H1 (cell line): ENCODE results near the gene GYPC. TPM values are rescaled to one million over a fixed set of nuclear protein-coding genes. Genes with fewer than 3 reads are reported as not detected.

Experiments used
- CTCF ChIA-PET: fragments of 300-600 bp; sonication (Branson Sonifier 250); formaldehyde crosslinking; loops from one replicate; lab custom pipeline; 2021; ENCODE audit not compliant: partially characterized antibody; lab: Charles Lee
- POLR2A ChIA-PET: fragments of 300-600 bp; sonication (Branson Sonifier 250); formaldehyde crosslinking; loops from one replicate; lab custom pipeline; 2021; ENCODE audit warnings: inconsistent platforms; ENCODE audit not compliant: partially characterized antibody; lab: Charles Lee
- DNase-seq, 2 experiments: peaks; one replicate each; pipeline versions ENCODE4 v3.0.0 to v3.0.0-alpha.2; 2010 to 2022; ENCODE audit warnings: low spot score in 2 of 2, low read depth in 1 of 2, mixed read lengths in 1 of 2
- FAIRE-seq: peaks from 2 replicates; lab custom pipeline; 2011; peaks lifted over from hg19 to GRCh38; lab: Jason Lieb, UNC
- H2AFZ ChIP-seq: 2 replicates; pipeline ENCODE4 v1.8.1; 2012; ENCODE audit warnings: low read length, inconsistent platforms
- H2AK5ac ChIP-seq: 2 replicates; pipeline ENCODE4 v1.6.1; 2013; ENCODE audit warnings: low read depth, low read length
- H2BK120ac ChIP-seq: replicated peaks from 2 replicates; pipeline ENCODE3; 2013; ENCODE audit warnings: low read depth, low read length, inconsistent platforms
- H2BK12ac ChIP-seq: 2 replicates; pipeline ENCODE4 v1.6.1; 2013; ENCODE audit warnings: low read depth, low read length
- H2BK15ac ChIP-seq: 2 replicates; pipeline ENCODE4 v1.6.1; 2013; ENCODE audit warnings: low read length
- H2BK20ac ChIP-seq: 2 replicates; pipeline ENCODE4 v1.6.1; 2013; ENCODE audit warnings: low read length
- H2BK5ac ChIP-seq: 2 replicates; pipeline ENCODE4 v1.6.1; 2013; ENCODE audit warnings: low read depth, low read length
- H3K14ac ChIP-seq: 2 replicates; pipeline ENCODE4 v1.6.1; 2013; ENCODE audit warnings: inconsistent platforms; ENCODE audit not compliant: insufficient read length
- H3K18ac ChIP-seq: 2 replicates; pipeline ENCODE4 v1.6.1; 2013; ENCODE audit warnings: low read length; ENCODE audit errors: extremely low read depth
- H3K23ac ChIP-seq: 2 replicates; pipeline ENCODE4 v1.6.1; 2013; ENCODE audit warnings: inconsistent platforms; ENCODE audit not compliant: insufficient read length
- H3K23me2 ChIP-seq: 2 replicates; pipeline ENCODE4 v1.6.1; 2013; ENCODE audit warnings: low read depth, low read length
- H3K27ac ChIP-seq: 2 replicates; pipeline ENCODE4 v1.6.1; 2011; ENCODE audit warnings: low read depth, low read length, inconsistent platforms
- H3K27me3 ChIP-seq, 4 experiments: replicated peaks in 1 of 4; 1 replicate in 1 of 4; 2 replicates in 3 of 4; pipeline versions ENCODE4 v1.6.1 to v1.8.1; 2011 to 2013; ENCODE audit warnings: low read length in 3 of 4, mild to moderate bottlenecking in 3 of 4, inconsistent platforms in 2 of 4, mixed read lengths in 2 of 4, moderate library complexity in 1 of 4; ENCODE audit not compliant: control insufficient read depth in 3 of 4, insufficient read depth in 3 of 4; ENCODE audit errors: extremely low read depth in 1 of 4
- H3K36me3 ChIP-seq, 4 experiments: 2 replicates each; pipeline versions ENCODE4 v1.6.1 to v1.8.1; 2011 to 2013; ENCODE audit warnings: mild to moderate bottlenecking in 4 of 4, low read length in 3 of 4, moderate library complexity in 2 of 4, control low read depth in 1 of 4, inconsistent platforms in 1 of 4; ENCODE audit not compliant: insufficient read depth in 4 of 4, control insufficient read depth in 2 of 4
- H3K4ac ChIP-seq: replicated peaks from 2 replicates; pipeline ENCODE3; 2013; ENCODE audit warnings: low read length, low read depth, mixed read lengths, inconsistent platforms; ENCODE audit not compliant: insufficient read length
- H3K4me1 ChIP-seq, 4 experiments: replicated peaks in 1 of 4; 1 replicate in 1 of 4; 2 replicates in 3 of 4; pipeline versions ENCODE4 v1.6.1 to v1.8.1; 2011 to 2013; ENCODE audit warnings: low read length in 3 of 4, inconsistent platforms in 2 of 4, mixed read lengths in 1 of 4; ENCODE audit not compliant: insufficient read depth in 4 of 4, control insufficient read depth in 3 of 4
- H3K4me2 ChIP-seq, 2 experiments: 2 replicates each; pipeline versions ENCODE4 v1.6.1 to v1.8.1; 2011 to 2013; ENCODE audit warnings: low read depth in 2 of 2, low read length in 2 of 2, control low read depth in 1 of 2, inconsistent platforms in 1 of 2, mild to moderate bottlenecking in 1 of 2; ENCODE audit not compliant: insufficient read depth in 1 of 2
- H3K4me3 ChIP-seq, 4 experiments: fragments of 200-600, 300-600 bp in 1 of 4; sonication (generic), shearing (Covaris generic), sonication (Bioruptor Twin) in 1 of 4; 2 replicates each; pipeline versions ENCODE4 v1.5.1 to v1.8.1; 2011 to 2016; ENCODE audit warnings: low read length in 4 of 4, low read depth in 3 of 4, control low read depth in 2 of 4, inconsistent platforms in 2 of 4, mild to moderate bottlenecking in 2 of 4, mixed read lengths in 1 of 4, moderate library complexity in 1 of 4; ENCODE audit not compliant: insufficient read depth in 2 of 4; ENCODE audit errors: extremely low read depth in 1 of 4
- H3K56ac ChIP-seq: replicated peaks from 2 replicates; pipeline ENCODE3; 2013; ENCODE audit warnings: low read depth, mild to moderate bottlenecking, mixed read lengths, low read length, inconsistent platforms; ENCODE audit not compliant: insufficient read length
- H3K79me1 ChIP-seq: 2 replicates; pipeline ENCODE4 v1.6.1; 2013; ENCODE audit warnings: low read depth, low read length, control low read depth
- H3K79me2 ChIP-seq, 2 experiments: 2 replicates each; pipeline versions ENCODE4 v1.6.1 to v1.8.1; 2012 to 2013; ENCODE audit warnings: low read length in 2 of 2, mild to moderate bottlenecking in 2 of 2, inconsistent platforms in 1 of 2; ENCODE audit not compliant: insufficient read depth in 2 of 2, control insufficient read depth in 1 of 2
- H3K9ac ChIP-seq, 4 experiments: replicated peaks in 1 of 4; 1 replicate in 1 of 4; 2 replicates in 3 of 4; pipeline versions ENCODE4 v1.6.1 to v1.8.1; 2011 to 2013; ENCODE audit warnings: low read depth in 3 of 4, low read length in 3 of 4, control low read depth in 2 of 4, mild to moderate bottlenecking in 2 of 4, moderate library complexity in 2 of 4, inconsistent platforms in 1 of 4; ENCODE audit errors: extremely low read depth in 1 of 4
- H3K9me3 ChIP-seq, 2 experiments: 2 replicates each; pipeline versions ENCODE4 v1.6.1 to v1.8.1; 2012 to 2013; ENCODE audit warnings: mild to moderate bottlenecking in 2 of 2, moderate library complexity in 2 of 2, control low read depth in 1 of 2, inconsistent platforms in 1 of 2, low read depth in 1 of 2, low read length in 1 of 2, mixed read lengths in 1 of 2; ENCODE audit not compliant: insufficient read depth in 2 of 2
- H4K20me1 ChIP-seq, 2 experiments: replicated peaks in 1 of 2; 2 replicates each; pipeline versions ENCODE3 to v1.8.1; 2011 to 2013; ENCODE audit warnings: inconsistent platforms in 2 of 2, low read length in 2 of 2, mild to moderate bottlenecking in 1 of 2; ENCODE audit not compliant: insufficient read depth in 2 of 2, control insufficient read depth in 1 of 2
- H4K5ac ChIP-seq: 2 replicates; pipeline ENCODE4 v1.6.1; 2013; ENCODE audit warnings: low read length, low read depth, mixed read lengths, inconsistent platforms; ENCODE audit not compliant: insufficient read length
- H4K8ac ChIP-seq: 2 replicates; pipeline ENCODE4 v1.8.0; 2013; ENCODE audit warnings: mild to moderate bottlenecking, moderate library complexity, low read length, inconsistent platforms; ENCODE audit not compliant: insufficient read depth; ENCODE audit errors: extremely low read depth
- H4K91ac ChIP-seq: replicated peaks from 2 replicates; pipeline ENCODE3; 2013; ENCODE audit warnings: low read length, mixed read lengths, inconsistent platforms; ENCODE audit not compliant: insufficient read length
- GTF2F1 ChIP-seq: IDR thresholded peaks from 2 replicates; pipeline ENCODE4 v1.6.1; 2012; ENCODE audit warnings: low read depth, low read length, improper control_type of control experiment, borderline replicate concordance
- HDAC2 ChIP-seq, 2 experiments: fragments of 300-600 bp in 1 of 2; sonication (generic) in 1 of 2; IDR thresholded peaks; 2 replicates each; pipeline ENCODE4 v1.6.1; 2011 to 2012; ENCODE audit warnings: low read depth in 2 of 2, low read length in 2 of 2, mild to moderate bottlenecking in 2 of 2, moderate library complexity in 2 of 2, borderline replicate concordance in 1 of 2, inconsistent platforms in 1 of 2
- WGBS, 2 experiments: shearing (Covaris generic) in 1 of 2; methylation state at CpG; one replicate each; pipeline versions ENCODE4 v1.1.6 to v1.1.7; 2013 to 2015; ENCODE audit warnings: low lambda C conversion rate in 2 of 2, mixed read lengths in 2 of 2, inconsistent platforms in 1 of 2, low coverage in 1 of 2, missing lambda C conversion rate in 1 of 2; ENCODE audit not compliant: insufficient replicate concordance in 2 of 2, insufficient coverage in 1 of 2, insufficient read length in 1 of 2; ENCODE audit errors: extremely low coverage in 1 of 2, missing lambda C conversion rate in 1 of 2; 5-methylcytosine and 5-hydroxymethylcytosine counted together
- polyA plus RNA-seq, 7 experiments: library from polyadenylated mRNA; depleted of rRNA in 3 of 7; stranded (reverse) in 5 of 7; unstranded in 2 of 7; fragments of >200 nt in 5 of 7; fragments of 200-250 nt in 2 of 7; gene quantifications; 1 replicate in 5 of 7; 2 replicates in 1 of 7; 4 replicates in 1 of 7; pipeline versions ENCODE4 v1.2.1 to v1.2.3, GENCODE V29; 2011 to 2013; ENCODE audit warnings: missing spikeins in 2 of 7, mixed read lengths in 2 of 7
- total RNA-seq: library from RNA; stranded (reverse); fragmentation: NEBNext Ultra II Directional; extraction: Animal tissue kit (Norgen Biotek cat#: 25700); gene quantifications from 2 replicates; pipeline ENCODE4 v1.2.1, GENCODE V29; 2021

Gene GYPC
- total and polyA plus RNA-seq, 2 of the 8 experiments (the other 6 are each of a cell fraction or from before 2014, with no cell fraction given), result 26.8 to 53.6 TPM

GRCh38 chr2:126652323-126652891 is 3.6 kb upstream of the GYPC start:
- CTCF ChIA-PET, result interaction anchor here (3.6 kb wide), 1 partner anchor 10 kb away, joined by 12 read pairs; no protein-coding TSS in a partner anchor
- H4K20me1 ChIP-seq, result peaks cover 0 to 2% of the 10 kb centered on the region in 2 experiments
- TF ChIP-seq HDAC2 (IDR thresholded peaks at IDR 0.05; ENCODE audit: borderline replicate concordance in 1 of 2, low read depth in 2 of 2, low read length in 2 of 2), result no peak
- no peak for TF ChIP-seq GTF2F1

More at GRCh38 chr2:126652323-126652891, 3.6 kb upstream of the GYPC start:
- Histone ChIP-seq H3K36me3 (no peaks in the 10 kb centered on the region), H2BK5ac (no peak overlapping the region), H3K56ac (no peak overlapping the region), H3K9me3 (no peaks in the 10 kb centered on the region), H3K9ac (no peak overlapping the region), H3K23me2 (peaks cover 11% of the 10 kb centered on the region), H3K27me3 (peaks cover 0 to 10% (median 8%) of the 10 kb centered on the region in 4 experiments; a peak in 4 of 7 replicates), H2AFZ (no peak overlapping the region), H3K18ac (no peak overlapping the region), H3K4me3 (no peak overlapping the region), H4K8ac (no peak overlapping the region), H3K4me2 (no peak overlapping the region), H2BK15ac (no peak overlapping the region), H3K23ac (no peak overlapping the region), H3K4ac (no peak overlapping the region), H3K14ac (no peak overlapping the region), H3K79me2 (no peaks in the 10 kb centered on the region), H3K79me1 (no peaks in the 10 kb centered on the region), H4K5ac (no peak overlapping the region), H4K91ac (no peak overlapping the region), H2BK20ac (no peak overlapping the region), H2BK12ac (no peak overlapping the region), H3K27ac (no peak overlapping the region), H3K4me1 (peaks cover 8 to 18% (median 11%) of the 10 kb centered on the region in 4 experiments; a peak in 6 of 7 replicates), H2BK120ac (no peak overlapping the region), H2AK5ac (no peak overlapping the region)
- POLR2A ChIA-PET, result interaction anchor here (1.6 kb wide), 1 partner anchor 10 kb away, joined by 4 read pairs; no protein-coding TSS in a partner anchor
- DNase-seq (no peak), FAIRE-seq (no peak)
- 76% methylated on average over 1 of the region's 1 CpG; no CpG with 5 or more reads in 1 of the 2 experiments for WGBS, 2 experiments
